Measurements from ENCODE around the gene C1orf87. TPM values are rescaled to one million over a fixed set of nuclear protein-coding genes. Genes with fewer than 3 reads are reported as not detected.

C1orf87 gene
- total and polyA plus RNA-seq, 4 donors, result not detected

- 66% methylated on average over 9 of the region's 9 CpGs for WGBS
Measured at GRCh38 chr1:60052601-60053000, 21.0 kb downstream of the C1orf87 start.

More at GRCh38 chr1:60052601-60053000, 21.0 kb downstream of the C1orf87 start:
- Histone ChIP-seq H3K9me3 (ENCODE audit: control insufficient read depth in 4 of 4, low read length in 3 of 4) (peaks cover 0 to 7% (median 4%) of the 10 kb centered on the region in 4 donors), H3K27ac (ENCODE audit: low read depth in 1 of 2, low read length in 2 of 2) (no peak overlapping the region), H3K4me1 (ENCODE audit: control insufficient read depth in 4 of 4, insufficient read depth in 4 of 4, low read length in 3 of 4) (no peaks in the 10 kb centered on the region), H3K9ac (ENCODE audit: low read depth in 1 of 2, low read length in 2 of 2) (no peak overlapping the region), H3K27me3 (ENCODE audit: control insufficient read depth in 4 of 4, insufficient read depth in 4 of 4, low read length in 3 of 4) (no peaks in the 10 kb centered on the region), H3K36me3 (ENCODE audit: control insufficient read depth in 4 of 4, insufficient read depth in 3 of 4, low read depth in 1 of 4, low read length in 3 of 4) (no peaks in the 10 kb centered on the region), H3K4me3 (ENCODE audit: low read depth in 1 of 3, low read length in 3 of 3) (no peak overlapping the region)
- no peak for TF ChIP-seq HNF4G (IDR thresholded peaks at IDR 0.05)
- TF ChIP-seq FOXA2 (IDR thresholded peaks at IDR 0.05), result no peak
- TF ChIP-seq REST (IDR thresholded peaks at IDR 0.05), result no peak
- TF ChIP-seq RAD21 (IDR thresholded peaks at IDR 0.05), result no peak
- no peak for TF ChIP-seq CTCF (IDR thresholded peaks at IDR 0.05; ENCODE audit: low read depth, low read length, missing input control)
- no peak for TF ChIP-seq FOXA1 (IDR thresholded peaks at IDR 0.05)
- no peak for TF ChIP-seq EGR1 (IDR thresholded peaks at IDR 0.05; ENCODE audit: low read depth in 2 of 2)
- no peak for TF ChIP-seq MAX (IDR thresholded peaks at IDR 0.05)
- no peak for TF ChIP-seq HNF4A (conservative IDR thresholded peaks at IDR 0.05)
- no peak for TF ChIP-seq RXRA (IDR thresholded peaks at IDR 0.05)
- TF ChIP-seq GABPA (IDR thresholded peaks at IDR 0.05 in 1 of 2, conservative IDR thresholded peaks at IDR 0.05 in 1 of 2), result no peak
- no peak for TF ChIP-seq NR2F2 (IDR thresholded peaks at IDR 0.05)
- TF ChIP-seq ATF3 (IDR thresholded peaks at IDR 0.05), result no peak
- no peak for TF ChIP-seq SP1 (IDR thresholded peaks at IDR 0.05)
- no peak for TF ChIP-seq JUND (IDR thresholded peaks at IDR 0.05)
- TF ChIP-seq TAF1 (conservative IDR thresholded peaks at IDR 0.05), result no peak
- no peak for TF ChIP-seq ZBTB33 (IDR thresholded peaks at IDR 0.05)
- TF ChIP-seq YY1 (IDR thresholded peaks at IDR 0.05), result no peak
- DNase-seq (ENCODE audit: low spot score), result no peak
